T1000 (cell line): ENCODE data around the gene RAB6B.

Experiments
- DNase-seq: peaks from one replicate; lab custom pipeline; 2025; ENCODE audit warnings: mixed read lengths; lab: John Stamatoyannopoulos, UW

RAB6B gene

DNA sequence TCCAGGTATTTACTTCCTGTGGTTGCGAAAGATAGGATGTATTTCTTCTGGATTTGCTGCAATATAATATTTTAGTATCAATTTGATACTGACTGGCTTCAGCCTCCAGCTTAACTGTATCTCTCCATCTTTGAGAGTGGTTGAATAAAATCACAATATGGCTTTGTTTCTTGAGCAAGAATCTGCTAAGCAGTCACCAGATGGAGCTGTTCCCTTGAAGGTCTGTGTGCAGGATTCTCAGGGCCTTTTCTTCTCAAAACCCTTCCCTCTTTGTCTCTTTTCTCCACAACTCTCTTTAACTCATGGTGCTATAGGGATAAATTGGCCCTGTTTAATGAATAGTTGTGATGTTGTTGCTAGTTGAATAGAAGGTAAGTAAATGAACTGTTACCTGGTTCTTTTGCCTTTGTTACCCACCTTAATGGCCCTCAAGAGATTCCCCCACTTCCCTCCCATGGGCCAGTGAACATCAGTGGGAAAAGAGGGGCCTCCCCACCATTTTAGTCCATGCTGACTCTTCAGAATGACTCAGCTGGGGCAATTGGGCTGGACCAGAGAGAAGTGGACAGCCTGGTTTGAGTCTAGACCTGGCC lies 34.8 kb upstream of the RAB6B start:
- DNase-seq: no peak

DNA sequence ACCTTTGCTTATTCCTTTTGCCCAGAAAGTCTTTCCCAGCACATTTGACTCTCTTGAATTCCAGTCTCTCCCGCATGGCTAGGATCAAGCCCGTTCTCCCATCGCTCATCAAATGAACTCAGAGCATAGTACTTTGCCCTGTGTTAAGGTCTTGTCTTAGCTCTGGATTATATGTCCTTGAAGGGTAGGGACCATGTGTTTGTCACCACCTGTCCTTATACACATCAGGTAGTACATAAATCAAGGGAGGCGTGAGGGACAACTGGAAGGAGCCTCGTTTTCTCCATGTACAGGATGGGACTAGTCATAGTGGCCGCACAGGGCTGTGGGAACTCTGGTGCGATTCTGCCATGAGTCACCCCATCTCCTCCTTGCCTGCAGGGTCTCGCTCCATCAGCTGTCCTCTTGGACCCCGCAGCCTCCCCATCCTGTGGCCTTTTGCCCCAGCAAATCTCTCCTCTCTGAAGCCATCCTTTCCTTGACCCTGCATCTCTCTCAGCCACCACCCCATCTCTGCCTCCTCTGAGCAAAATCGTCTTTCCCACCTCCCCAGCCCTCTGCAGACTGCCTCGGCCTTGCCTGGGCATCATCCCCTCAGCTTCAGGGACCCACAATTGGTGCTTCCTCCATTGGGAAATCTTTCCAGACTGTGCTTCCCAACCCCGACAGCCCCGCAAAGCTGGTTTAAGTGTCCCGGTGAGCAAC lies 33.4 kb upstream of the RAB6B start:
- no peak for DNase-seq

- DNase-seq: no peak
These were observed 32.6 kb upstream of the RAB6B start for GRCh38 chr3:133928136-133928893.

DNA sequence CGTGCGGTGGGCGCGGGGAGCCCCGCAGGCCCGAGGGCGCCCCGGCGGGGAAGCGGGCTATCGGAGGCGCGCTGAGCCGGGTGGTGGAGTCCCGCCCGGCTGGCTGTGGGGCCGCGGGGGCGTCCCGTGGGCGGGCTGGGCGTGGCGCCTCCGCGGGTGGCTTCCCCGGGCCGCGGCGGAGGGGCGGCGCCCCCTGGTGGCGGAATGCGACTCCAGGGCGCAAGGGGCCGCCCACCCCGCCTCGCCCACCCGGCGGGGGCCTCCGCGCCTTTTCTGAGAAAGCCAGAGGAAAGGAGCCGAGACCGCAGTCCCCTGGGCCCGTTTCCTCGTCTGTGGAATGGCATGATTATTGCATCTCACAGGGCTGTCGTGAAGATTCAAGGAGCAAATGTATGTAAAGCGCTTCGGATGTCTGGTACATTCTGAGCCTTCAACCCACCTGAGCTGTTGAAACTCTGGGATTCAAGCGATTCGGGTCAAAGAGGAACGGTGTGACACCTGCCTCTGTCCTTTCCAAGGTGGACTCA lies 31.9 kb upstream of the RAB6B start:
- peak; percentile 46 for DNase-seq

DNA sequence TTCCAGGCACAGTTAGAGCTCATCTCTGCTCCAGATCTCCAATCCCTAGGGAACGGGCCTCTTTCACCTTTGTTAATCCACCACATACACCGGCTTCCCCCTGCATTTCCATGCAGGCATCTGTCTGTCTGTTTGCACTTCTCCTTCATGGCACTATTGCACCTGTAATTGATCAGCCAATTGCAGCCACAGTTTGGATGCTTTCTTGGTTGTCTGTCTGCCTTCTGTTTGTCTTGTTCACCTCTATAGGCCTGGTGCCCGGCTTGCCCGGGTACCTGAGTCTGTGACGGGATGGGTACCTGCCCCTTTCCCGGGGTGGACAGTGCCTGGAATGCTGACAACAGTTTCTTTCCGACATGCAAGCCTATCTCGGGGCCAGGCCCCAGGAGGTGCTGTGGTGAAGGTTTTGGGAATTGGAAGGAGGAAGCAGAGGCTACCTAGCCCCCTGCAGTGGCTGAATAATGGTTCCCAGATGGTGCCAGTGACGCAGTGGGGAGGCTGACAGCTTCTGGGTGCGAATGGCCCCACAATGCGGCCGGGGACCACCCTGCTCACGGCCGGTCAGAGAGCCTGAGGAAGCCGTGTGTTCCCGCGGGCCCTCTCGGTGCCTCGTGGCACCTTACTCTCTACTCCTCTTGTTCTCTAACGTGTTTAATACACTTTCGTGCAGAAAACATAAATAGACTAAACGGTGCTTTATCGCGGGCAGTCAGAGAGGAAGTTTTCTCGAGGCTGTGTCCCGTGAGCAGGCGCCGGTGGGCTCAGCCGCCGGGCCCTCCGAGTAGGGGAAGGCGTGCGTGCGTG lies 31.3 kb upstream of the RAB6B start:
- DNase-seq: no peak

DNA sequence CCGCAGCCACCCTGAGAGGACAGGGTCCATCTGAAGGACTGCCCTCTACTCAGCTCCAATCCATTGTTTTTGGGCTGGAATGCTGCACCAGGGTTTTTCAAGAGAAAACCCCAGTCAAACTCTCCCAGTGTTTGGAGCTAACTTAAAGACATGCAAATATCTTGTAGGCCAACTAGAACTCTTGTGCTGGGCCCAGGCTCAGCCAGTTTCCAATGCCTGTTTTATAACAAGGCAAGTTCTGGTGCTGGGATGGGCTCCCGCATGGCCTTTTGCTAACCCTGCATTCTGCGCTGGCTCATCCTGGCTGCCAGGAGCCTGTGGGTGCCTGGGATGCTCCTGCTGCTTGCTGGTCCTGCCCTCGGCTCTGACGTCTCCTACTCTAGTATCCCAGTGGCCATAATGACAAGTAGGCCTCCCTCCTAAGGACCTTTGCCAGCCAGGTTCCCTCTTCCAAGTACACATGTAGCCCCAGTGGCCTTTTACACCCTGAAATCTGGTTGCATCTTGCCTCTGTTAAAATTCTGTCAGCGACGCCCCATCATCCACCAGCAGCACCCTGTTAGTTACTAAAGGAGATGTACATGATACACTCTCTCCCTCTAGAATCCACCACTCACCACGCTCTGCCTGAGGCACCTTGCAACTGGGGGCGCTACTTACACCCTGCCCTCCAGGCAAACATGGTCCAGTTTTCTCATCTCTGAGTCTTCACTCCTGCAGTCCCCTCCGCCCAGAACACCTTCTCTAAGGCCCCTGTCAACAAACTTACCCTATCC lies 30.5 kb upstream of the RAB6B start:
- DNase-seq: no peak

GRCh38 chr3:133924041-133924440 lies 28.4 kb upstream of the RAB6B start:
- DNase-seq: no peak

DNA sequence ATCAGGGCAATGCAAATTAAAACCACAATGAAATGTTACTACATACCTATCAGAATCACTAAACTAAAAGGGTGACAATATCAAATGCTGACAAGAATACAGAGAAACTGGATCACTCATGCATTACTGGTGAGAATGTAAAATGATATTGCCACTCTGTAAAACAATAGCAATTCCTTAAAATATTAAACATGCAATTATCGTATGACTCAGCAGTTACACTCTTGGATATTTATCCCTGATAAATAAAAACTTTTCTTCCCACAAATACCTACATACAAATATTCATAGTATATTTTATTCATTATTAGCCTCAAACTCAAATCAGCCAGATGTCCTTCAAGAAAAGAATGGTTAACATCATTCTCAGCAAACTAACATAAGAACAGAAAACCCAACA lies 25.9 kb upstream of the RAB6B start:
- DNase-seq: no peak

DNA sequence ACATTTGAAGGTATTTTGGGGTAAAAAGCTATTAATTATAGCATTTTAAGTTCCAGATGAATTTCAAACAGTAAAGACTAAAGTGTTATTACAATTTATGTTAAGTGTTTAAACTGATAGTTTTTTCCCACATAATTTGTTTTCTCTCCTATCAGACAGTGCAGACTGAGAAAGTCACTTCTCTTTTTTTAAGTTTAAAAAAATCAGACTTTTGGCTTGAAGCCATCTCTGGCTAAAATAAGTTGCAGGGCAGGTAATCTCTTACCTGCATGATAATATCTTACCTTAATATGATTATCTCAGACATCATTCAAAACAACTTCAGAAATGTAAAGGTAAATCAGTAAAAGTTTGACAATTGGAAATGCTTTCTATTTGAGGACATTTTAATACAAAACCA lies 21.5 kb upstream of the RAB6B start:
- DNase-seq: no peak

- DNase-seq: no peak
These were observed 20.3 kb upstream of the RAB6B start for GRCh38 chr3:133915685-133916658.

DNA sequence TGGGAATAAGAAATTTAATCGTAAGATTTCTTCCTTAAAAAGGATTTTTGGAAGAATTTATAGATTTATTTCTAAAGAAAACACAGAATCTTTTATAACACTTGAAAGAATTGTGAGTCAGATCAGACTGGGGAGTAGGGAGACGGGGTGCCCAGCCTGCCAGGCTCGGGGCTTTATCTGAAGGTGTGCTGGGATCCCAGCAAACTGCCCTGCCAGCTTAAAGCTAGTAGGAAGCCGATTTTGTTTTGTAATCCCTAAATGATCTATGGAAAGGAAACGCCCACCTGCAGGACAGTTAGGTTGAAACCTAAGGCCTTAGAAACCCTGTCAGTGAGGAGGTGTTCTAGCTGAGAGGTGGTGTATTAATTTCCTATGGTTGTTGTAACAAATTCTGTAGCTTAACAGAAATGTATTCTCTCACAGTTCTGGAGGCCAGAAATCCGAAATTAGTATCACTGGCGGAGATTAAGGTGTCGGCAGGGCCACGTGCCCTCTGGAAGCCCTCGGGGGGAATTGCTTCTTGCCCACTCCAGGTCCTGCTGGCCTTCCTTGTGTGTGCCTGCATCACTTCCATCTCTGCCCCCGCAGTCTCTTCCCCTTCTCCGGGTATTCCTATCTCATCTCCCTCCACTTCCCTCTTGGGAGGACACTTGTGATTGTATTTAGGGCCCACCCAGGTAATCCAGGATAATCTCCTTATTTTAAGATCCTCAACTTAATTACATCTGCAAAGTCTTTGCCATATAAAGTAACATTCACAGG lies 19.3 kb upstream of the RAB6B start:
- DNase-seq: no peak

GRCh38 chr3:133910422-133910821 lies 14.7 kb upstream of the RAB6B start:
- DNase-seq: no peak

DNA sequence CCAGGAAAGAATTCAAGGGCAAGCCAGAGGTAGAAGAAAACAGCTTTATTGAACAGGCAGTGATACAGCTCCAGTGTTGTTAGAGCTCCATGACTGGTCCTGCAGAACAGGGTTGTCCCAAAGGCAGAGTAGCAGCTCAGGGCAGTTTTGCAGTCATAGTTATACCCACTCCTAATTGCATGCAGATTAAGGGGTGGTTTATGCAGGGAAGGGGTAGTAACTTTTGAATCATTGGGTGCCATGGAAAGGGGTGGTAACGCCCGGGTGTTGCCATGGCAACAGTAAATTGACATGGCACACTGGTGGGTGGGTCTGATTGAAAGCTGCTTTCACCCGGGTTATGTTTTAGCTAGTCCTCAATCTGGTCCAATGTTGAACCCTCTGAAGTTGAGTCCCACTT lies 9.7 kb upstream of the RAB6B start:
- no peak for DNase-seq

DNA sequence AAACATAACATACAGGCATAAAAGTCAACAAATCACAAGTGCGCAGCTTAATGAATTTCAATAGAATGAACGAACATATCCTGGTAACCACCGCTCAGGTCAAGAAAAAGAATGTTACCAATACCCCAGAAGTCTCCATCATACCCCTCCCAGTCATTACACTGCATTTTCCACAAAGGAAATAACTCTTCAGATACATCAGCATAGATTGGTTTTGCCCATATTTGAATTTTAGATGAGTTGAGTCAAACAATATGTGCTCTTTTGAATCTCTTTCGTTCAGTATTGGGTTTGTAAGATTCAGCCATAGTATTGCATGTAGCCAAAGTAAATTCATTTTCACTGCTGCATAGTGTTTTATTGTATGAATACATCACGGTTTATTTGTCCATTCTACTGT lies 6.2 kb upstream of the RAB6B start:
- no peak for DNase-seq

GRCh38 chr3:133901083-133901482 lies 5.4 kb upstream of the RAB6B start:
- no peak for DNase-seq

DNA sequence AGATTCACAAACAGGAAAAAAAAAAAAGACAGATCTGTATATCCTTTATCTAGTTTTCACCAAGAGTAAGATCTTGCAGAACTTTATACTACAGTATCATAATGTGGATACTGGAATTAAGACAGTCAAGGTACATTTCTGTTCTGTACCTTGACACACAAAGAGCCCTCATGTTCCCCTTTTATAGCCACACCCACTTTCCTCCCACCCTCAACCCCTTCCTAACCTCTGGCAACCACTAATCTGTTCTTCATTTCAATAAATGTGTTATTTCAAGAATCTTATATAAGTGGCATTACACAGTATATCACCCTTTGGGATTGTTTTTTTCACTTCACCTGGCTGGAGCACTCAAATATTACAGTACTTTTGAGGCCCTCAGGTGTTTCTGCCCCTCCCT lies 3.6 kb upstream of the RAB6B start:
- no peak for DNase-seq

GRCh38 chr3:133897547-133897946 lies 1.9 kb upstream of the RAB6B start:
- no peak for DNase-seq

DNA sequence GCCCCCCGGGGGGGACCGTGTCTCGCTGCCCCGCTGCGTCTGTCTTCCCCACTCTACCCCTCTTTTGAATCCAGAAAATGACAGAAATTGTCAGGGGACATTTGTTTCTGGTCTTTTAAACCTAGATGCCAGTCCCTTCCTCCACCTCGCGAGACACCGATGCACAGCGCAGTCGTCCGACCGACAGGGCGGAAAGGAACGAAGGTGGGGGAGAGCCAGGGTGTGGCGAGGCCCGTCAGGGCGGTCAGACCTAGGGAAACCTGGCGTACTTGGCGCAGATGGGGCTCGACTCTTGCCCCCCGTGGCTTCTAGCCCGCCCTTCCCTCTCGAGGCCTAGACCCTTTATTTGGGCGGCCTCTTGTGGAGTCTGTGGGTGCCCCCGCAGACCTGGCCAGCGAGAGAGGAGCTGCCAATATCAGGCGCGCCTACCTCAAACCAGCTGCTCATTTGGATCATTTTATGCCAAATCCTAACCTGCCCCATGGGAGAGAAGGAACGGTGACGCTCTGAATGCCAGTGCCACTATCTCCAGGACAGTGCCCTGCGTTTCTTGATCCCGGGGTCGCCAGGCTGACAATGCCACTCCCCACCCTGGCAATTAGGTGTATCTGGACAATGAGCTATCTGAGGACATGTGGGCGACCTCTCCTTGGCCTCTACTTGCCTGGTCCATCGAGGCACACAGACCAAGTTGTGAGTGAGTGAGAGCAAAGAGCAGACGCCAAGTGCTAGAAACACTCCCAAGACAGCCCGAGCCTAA lies 500 bp upstream of the RAB6B start:
- DNase-seq: no peak
